ENCODE results near the gene MOB3B.

The MOB3B gene

DNA sequence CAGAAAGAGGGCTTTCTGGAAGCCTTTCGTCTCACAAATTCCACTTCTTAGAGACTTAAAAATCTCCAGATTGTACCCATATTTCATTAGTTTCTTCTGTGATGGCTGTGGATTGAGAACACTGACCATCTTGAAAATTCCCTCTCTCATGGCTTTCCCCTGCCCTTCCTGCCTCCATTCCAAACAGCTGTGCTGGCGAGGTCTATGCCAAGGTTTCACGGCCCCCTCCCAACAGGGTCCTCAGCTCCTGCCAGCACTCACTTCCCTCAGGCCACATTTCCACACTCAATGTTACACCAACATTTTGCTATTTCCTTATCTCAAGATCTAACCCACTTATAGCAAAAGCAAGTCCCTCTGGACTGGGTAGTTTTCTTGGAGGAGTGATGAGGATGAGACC is 192.4 kb downstream of the MOB3B start:
- no peak for DNase-seq (ENCODE audit: low spot score)

DNA sequence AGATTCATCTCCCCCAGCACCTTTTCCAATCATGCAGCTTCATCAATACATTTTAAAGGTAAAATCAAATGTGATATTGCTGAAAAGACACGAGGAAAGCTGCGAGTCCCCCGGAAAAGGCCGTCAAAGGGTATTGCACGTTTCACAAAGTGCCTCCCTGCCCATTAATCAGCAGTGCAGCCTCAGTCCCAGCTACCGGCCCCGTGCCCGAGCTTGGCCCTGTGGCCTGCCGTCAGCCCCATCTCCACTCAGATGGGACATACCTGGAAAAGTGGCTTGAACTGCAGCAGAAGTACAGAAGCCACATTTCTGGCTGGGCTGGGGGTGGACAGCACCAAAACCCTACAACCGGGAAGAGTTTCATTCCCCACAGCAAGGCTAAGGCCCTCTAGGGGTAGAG is 192.8 kb downstream of the MOB3B start:
- no peak for DNase-seq (ENCODE audit: low spot score)

DNA sequence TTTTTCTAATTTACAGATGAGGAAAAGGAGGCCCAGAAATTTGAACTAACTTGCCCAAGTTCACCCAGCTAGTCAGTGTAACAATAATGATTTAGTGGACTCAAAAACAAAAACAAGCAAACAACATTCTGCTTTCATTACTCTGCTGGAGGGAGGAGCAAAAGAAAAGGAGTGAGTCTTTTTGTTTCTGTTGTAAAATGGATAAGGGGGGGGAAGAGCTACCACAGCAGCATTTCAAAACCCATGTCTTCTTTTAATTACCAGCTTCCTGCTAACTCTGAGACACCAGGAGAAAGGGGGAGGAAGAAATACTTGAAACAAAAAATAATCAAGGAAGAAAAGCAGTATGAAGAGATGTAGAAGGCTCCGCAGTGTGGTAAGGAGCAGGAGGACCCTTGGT is 193.5 kb downstream of the MOB3B start:
- no peak for DNase-seq (ENCODE audit: low spot score)

DNA sequence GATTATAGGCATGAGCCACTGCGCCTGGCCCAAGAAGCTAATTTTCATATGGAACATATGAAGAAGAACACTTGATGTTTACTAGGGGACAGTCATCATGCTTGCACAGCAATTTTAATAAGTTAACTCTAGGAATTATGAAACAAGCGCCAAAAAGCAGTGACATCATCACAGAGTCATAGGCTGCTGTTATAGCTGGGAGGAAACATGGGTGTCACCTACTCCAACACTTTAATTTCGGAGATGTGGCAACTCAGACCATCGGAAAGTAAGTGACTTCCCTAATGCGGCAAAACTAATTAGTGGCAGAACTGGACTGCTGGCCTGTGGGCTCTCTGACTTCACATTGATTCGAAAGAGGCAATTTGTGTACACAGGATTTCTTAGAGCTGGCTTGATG is 194.5 kb downstream of the MOB3B start:
- DNase-seq (ENCODE audit: low spot score): no peak

DNA sequence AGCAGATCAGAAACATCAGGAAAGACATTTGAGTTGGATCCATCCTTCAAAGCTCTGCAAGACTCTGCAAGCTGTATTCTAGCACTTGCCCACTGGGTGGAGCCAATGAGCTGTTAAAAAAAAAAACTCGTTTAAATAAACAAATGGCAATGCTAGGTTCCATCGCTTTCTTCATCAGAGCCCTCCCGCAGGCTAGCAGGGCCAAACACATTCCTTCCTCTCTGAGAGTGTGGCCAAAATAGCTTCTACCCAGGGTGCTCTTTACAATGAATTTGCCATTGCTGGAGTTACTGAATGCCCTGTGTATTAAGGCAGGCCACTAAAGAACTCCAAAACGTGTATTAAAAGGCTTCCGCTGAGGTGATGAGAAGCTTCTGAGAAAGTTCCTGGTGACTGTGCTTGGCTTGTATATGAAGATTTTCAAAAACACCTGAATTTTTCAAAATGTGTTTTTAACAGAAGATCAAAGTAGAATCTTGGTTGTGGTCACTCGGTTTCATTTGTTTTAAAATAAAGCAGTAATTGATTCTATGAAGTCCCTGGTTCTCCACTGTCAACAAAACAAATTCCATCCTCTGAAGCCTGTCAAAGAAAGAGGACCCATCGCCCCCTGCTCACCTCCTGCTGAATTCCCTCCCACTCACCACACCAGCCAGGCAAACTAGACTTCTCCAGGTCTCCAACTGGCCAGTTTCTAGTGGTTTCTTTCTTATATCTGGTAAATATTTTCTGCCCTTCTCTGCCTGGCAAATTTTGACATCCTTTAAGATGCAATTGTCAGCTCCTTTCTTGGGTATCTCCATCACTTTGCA is 196.2 kb downstream of the MOB3B start:
- DNase-seq (ENCODE audit: low spot score): peak; percentile 81

DNA sequence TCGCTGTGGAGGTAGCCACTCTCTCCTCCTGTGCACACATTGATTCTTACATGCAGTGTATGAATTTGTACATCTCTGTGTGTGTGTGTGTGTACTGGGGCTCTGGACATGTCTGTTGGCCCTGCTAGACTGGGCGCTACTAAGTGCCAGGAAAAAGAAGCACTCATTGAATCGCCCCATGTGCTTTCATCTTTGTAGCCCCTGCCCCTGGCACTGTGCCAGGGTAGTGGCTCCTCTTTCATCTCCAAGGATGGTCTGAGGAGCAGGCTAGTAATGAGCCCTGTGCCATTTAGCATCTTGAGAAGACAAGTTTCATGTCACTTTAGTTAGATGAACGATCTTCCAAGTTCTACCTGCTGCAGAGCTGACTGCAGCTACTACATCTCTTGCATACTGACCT is 198.2 kb downstream of the MOB3B start:
- no peak for DNase-seq (ENCODE audit: low spot score)

DNA sequence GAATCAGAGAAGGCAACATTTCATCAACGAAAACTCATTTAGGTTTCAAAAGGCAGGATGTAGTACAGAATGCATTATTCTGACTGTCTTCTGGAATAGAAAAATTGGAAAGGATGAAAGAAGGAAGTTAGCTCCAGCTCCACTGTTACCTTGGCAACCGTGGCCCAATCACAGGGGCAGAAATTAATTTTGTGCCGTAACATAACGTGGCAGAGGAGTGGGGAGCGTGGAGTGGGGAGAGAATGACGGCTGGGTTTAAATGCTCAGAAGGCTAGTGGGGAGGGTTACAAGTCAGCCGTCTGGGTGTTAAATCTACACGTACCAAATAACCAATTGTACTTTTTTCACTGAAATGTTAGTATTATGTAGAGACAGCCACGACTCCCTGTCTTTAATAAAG is 200.3 kb downstream of the MOB3B start:
- no peak for DNase-seq (ENCODE audit: low spot score)

DNA sequence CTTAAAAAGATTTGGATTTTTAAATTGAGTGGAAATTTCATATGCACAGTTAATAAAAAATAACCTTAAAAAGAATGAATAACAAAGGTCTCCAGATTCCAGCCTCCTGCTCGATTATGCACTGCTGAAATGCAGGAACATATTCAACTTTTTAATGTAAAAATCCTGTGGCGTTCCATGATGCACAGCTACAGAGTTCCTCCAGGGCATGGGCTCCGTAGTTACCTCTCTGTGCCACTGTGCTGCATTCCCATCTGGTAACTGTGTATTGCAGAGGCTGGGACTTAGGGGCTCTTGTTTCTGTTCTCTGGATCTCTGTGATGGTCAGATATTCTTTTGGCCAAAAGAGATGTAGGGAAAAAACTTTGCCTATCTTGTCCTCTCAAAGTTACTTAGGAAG is 201.1 kb downstream of the MOB3B start:
- DNase-seq (ENCODE audit: low spot score): no peak

DNA sequence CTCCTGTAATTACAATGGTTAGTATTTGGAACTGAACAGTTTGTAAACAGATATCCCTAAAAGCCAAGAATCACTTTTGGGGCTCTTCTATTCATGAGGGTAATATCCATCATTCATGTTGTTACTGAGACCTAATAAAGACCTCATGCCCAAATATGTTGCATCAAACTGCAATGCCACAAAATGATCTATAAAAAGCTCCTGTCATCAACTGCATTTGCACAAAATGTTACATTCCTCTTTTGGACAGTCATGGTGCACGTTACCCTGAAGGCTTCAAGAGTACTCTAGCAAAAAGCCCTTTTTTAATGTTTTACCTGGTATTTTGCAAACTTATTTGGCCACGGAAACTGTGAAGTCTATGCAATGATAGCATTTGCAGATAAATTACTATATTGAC is 218.4 kb downstream of the MOB3B start:
- no peak for DNase-seq (ENCODE audit: low spot score)

DNA sequence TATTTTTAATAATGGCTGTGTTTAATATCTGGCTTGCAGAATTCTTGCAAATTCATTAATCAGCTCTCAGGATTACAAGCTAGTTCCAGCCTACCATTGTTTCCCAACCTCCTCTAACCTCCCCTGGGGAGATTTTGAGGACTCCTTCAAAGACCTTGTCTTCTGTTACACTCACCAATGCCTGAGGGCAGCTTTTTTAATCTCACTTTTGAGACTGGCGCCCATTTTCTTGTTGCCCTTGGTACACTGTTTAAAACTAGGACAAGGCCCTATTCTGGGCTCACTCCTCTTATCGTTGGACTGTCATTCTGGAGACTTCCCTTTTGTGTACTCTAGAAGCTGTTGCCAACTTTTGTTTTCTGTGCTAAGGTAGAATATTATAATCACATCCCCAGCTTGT is 219.0 kb downstream of the MOB3B start:
- DNase-seq (ENCODE audit: low spot score): no peak

DNA sequence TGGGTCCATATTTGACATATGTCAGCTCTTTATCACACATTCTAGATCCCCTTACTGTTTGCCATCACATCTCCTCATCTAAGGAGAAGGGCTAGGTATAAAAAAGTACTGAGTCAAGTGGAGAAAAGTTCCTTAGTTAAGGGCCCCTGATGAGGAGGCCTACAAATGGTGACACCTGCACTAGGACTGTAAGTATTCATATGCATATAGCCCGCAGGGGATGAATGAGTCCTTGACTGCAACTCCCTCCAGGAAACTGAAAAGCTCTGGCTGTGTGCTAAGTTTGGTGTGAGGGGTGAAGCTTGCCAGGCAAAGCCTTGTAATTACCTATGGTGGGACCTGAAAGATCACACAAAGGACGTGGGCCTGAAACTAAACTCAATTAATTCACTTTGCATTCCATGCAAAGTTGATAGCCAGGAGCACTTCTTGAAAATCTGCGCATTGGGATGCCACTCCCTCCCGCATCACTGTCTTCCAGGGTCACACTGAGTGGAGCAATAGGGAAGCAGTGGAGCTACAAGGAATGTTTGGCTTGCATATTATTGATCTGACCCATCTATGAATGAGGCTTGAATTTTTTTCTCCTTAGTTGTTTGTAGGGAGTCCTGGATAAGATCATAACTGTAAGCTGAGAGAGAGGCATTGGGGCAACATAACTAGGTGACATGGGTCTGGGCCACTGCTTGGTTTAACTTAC is 220.8 kb downstream of the MOB3B start:
- DNase-seq (ENCODE audit: low spot score): no peak

DNA sequence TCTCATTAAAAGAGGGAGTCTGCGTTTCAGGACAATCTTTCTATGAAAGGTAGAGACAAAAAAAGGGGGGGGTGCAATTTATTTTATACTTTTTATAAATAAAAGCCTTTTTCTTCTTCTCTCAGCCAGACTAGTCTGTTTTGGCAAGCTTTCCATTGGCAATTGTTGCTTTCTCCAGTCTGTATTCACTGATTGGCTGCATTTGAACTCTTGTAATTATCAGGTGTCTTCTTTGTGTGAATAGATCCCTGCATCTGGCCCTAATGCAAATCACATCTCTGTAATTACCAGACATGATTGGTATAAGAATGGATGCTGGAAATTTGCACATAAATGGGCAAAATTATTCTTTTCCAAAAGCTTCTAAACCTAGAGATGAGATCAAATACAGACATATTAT is 225.1 kb downstream of the MOB3B start:
- DNase-seq (ENCODE audit: low spot score): no peak

DNA sequence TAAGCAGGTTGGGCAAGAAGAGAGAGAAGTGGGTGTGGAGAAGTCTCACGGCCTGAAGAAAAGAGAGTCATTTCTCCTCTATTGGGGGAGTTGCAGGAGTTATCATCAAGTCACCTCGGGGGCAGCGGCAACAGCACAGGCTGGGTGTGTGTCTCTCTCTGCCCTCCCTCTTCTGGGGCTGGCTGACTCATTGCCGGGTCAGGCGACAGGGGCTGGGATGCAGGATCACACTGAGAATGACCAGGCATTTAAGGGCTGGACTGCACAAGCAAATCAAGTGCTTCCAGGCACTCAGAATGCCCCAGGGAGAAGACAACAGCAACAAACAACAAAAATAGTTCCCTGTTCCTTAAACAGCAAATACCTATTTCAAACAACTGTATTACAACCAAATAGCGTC is 226.4 kb downstream of the MOB3B start:
- peak; percentile 37 for DNase-seq (ENCODE audit: low spot score)

DNA sequence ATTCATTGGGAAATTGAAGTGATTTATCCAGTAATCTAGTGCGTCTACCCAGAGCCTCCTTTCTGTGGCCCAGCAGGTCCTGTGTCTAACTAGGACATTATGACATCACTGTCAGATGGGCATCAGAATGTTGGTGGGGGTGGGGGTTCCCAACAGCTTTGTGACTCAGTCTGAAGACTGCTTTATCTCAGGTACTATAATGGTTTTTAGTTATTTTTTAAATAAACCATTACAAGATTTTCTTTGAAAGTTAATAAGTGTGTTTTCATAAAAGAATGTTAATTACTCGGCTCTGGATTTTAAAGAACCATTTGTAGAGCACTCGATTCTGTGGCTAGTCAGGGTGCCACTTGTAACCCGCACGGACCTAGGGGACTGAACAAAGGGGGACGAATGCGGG is 232.6 kb downstream of the MOB3B start, which contains the start of gene EQTN:
TSS of gene EQTN (minus strand) at position 101 of the 400 bp plus-strand sequence. CDS start at position 6, 95 bp downstream.
- no peak for DNase-seq (ENCODE audit: low spot score)

DNA sequence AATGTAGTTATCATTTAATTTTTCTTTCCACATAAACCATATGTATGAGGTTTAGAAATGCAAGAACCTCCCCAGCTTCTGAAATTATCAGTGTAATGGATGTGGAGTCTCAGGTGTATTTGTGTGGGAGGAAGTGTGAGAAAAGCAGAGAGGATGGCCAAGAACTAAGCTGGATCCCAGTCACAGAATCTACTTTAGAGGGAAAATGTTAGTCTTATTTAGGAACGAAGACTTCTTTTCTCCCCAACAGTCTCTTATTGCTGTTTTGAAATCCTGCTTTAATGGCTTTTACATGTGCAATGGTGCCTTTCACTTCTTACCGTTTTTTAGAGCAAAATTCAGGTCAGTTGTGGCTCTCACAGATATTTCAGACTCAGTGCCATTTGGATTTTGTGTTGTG is 235.6 kb downstream of the MOB3B start:
- DNase-seq (ENCODE audit: low spot score): no peak

DNA sequence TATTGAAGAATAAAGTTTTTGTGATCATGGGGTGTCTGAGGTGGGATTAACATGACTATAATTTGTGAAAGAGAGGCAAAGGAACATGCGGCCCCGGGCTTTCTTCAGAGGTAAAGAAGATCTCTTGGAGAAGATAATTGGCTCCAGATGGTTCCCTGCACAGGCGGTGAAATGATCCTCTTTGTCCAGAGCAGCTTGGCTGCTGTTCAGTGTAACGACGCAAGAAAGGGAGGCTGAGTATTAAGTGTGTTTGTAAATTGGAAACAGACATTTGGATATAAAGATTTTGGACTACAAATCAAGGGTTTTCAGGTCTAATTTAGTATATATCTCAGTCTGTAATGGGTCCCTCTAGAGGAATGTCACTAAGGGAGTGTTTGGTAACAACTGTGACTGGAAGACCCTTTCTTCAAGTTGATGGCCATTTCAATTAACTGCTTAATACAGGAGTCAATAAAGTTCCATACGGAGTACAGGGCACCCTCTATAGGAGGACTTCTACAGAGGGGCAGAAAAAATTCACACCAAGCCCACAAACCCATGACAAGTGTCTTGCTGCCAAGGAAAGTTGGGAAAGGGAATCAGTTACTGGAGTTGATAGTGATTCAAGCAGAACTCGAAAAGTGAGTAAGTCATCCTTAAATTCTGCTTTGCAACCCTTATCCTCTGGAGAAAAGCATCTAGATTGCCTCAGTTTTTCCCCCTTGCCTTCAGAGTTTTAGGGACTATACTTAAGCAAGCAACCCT is 236.8 kb downstream of the MOB3B start:
- no peak for DNase-seq (ENCODE audit: low spot score)

DNA sequence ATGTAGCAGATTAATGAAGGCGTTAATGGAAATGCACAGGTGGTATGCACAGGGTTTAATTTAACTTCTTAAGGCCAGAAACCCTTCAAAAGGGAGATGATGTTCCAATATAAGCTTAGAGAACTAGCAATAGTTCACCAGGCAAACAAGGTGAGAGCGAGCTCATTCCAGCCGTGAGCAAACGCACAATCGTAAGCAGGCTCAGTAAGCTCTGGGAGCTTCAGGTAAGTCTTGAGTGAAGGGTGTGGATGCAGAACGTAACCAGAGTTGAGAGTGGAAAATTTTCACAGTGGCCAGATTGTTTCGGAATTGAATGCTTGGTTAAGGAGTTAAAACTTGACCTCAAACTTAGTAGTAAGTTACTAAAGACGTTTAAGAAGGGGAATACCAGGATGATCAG is 238.3 kb downstream of the MOB3B start:
- DNase-seq (ENCODE audit: low spot score): no peak

DNA sequence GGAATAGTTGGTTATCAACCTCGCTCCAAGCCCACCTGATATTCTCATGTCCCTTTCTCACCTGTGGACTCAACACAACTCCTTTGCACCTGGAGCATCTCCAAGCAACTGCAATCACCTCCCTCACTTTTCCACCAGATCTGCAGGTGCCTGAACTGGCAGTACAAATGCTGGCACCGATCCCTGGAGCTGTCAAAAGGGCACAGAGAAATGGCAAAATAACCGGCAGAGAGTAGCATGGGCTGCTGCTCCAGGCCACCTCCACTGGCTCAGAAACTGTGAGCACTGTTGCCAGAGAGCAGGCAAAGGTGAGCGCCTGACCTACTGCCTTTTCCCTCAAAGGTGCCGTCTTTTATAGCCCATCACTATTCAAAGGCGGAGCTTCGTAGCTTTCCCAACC is 247.3 kb downstream of the MOB3B start:
- DNase-seq (ENCODE audit: low spot score): no peak

DNA sequence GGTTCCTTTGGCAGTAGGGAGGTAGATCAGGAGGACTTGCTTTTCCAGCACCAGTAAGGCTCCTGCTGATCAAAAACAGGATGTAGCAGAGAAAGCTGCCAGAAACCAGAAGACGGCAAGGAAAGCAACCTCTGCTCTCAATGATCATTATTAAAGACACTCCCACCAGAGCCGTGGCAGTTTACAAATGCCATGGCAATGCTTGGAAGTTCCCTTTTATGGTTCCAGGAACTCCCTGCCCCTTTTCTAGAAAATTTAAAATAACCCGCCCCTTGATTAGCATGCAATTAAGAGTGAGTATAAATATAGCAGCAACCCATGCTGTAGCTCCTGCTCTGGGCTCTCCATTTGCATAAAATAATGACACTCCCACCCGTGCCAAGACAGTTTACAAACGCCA is 248.8 kb downstream of the MOB3B start:
- no peak for DNase-seq (ENCODE audit: low spot score)

DNA sequence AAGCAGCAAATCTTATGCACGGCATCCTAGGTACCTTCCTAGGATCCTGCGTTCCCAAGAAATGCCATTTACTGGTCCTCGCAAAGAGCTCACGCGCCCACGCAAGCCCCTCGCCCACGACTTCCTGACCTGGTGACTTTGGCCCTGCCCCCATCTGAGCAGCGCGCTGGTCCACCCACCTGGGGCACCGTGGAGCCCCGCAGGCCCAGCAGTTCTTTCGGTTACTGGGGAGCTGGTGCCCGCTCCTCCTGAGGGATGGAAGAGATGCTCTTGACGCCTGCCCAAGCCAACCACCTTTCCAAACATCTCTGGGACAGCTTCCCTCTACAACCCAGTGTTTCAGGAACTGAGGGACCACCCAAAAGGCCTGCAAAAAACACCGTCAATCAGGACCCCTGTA is 249.4 kb downstream of the MOB3B start:
- no peak for DNase-seq (ENCODE audit: low spot score)

DNA sequence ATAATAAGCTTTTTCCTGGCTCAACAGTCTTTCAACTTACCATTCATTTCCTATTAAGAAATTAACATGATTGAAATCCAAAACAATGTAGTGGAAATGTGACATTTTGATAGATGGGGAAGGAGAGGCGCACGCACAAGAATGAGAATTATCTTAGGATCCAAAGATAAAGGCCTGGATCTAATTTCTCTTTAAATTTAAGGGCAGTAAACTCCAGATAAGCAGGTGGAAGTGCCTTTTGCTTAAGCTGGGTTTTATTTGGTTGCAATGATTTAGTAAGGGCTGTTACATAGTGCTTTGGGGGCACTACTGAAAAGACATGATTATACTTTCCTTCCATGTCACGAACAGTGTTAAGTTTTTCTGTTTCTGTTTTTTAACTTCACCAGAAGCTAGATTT is 250.0 kb downstream of the MOB3B start:
- no peak for DNase-seq (ENCODE audit: low spot score)

DNA sequence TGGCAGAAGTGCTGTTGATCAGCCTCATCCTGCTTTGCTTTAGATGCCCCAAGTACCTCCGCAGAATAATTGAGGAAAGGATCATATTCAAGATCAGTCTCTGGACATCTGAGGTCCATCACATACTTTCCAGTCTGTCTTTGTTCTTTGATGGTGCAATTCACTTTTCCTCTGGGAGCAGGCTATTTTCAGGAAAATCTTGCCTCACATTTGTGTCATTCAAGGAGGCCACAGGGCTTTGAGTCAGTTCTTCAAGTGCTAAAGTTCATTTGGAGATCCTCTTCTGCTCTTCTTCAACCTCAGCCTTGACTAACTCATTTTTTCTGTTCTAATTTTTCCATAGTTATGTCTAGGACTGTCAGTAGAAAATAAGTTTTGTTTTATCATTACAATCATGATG is 251.2 kb downstream of the MOB3B start:
- DNase-seq (ENCODE audit: low spot score): no peak

All from kidney tubule cell (primary cell).